Activated CD4-positive, alpha-beta T cell treated with anti-CD3 and anti-CD28 coated beads for 36 hours (primary cell): ENCODE measurements around the gene TBX10. TPM values are rescaled to one million over a fixed set of nuclear protein-coding genes. Genes with fewer than 3 reads are reported as not detected.
"Not testable (repeated sequence)": the region's sequence is repeated elsewhere in the genome, so short reads cannot be mapped to it uniquely, and the experiment has no call there.

ENCODE experiments used
- ATAC-seq: fragments of 200-7000 bp; cut with Tn5 transposase; one replicate; pipeline ENCODE4 v1.10.0; 2021; ENCODE audit warnings: mild to moderate bottlenecking, moderate library complexity
- CTCF ChIA-PET: fragments of 350-600 bp; sonication (Branson Sonifier 250); formaldehyde crosslinking; loops from one replicate; lab custom pipeline; 2021; ENCODE audit warnings: antibody characterized with exemption; lab: Charles Lee
- POLR2A ChIA-PET: fragments of 350-600 bp; sonication (Branson Sonifier 250); formaldehyde crosslinking; loops from one replicate; lab custom pipeline; 2021; ENCODE audit warnings: antibody characterized with exemption, inconsistent platforms; lab: Charles Lee
- DNase-seq: peaks from one replicate; pipeline ENCODE4 v3.0.0-alpha.2; 2020
- H3K27ac Mint-ChIP-seq: one replicate; pipeline ENCODE4 v1.8.0; 2021; ENCODE audit warnings: mixed read lengths
- H3K27me3 Mint-ChIP-seq: one replicate; pipeline ENCODE4 v1.8.0; 2021; ENCODE audit warnings: mixed read lengths
- H3K36me3 Mint-ChIP-seq: one replicate; pipeline ENCODE4 v1.8.0; 2021; ENCODE audit warnings: low read depth, mixed read lengths
- H3K4me1 Mint-ChIP-seq: one replicate; pipeline ENCODE4 v1.8.0; 2021; ENCODE audit warnings: mixed read lengths
- H3K4me3 Mint-ChIP-seq: one replicate; pipeline ENCODE4 v1.8.0; 2021; ENCODE audit warnings: mild to moderate bottlenecking, moderate library complexity, mixed read lengths
- H3K9me3 Mint-ChIP-seq: one replicate; pipeline ENCODE4 v1.8.0; 2021; ENCODE audit warnings: low read depth, mixed read lengths
- intact Hi-C, 2 experiments: fragments of 100-400 bp; cut with DNase I in 1 of 2; cut with micrococcal nuclease in 1 of 2; formaldehyde crosslinking; loops; one replicate each; pipeline versions ENCODE4 v1.14.2 to v1.15.1; 2022 to 2024; cut with DNase I, micrococcal nuclease
- total RNA-seq, 2 experiments: library from RNA; stranded (reverse); gene quantifications; one replicate each; pipeline ENCODE4 v1.2.3, GENCODE V29; 2021

The TBX10 gene
- total RNA-seq, 2 experiments from 2014 or later, result not detected

GRCh38 chr11:67628710-67629385 is 10.7 kb downstream of the TBX10 start:
- H3K27ac Mint-ChIP-seq, result no peak overlapping the region
- H3K4me3 Mint-ChIP-seq, result peak overlapping the region; percentile 76

DNA sequence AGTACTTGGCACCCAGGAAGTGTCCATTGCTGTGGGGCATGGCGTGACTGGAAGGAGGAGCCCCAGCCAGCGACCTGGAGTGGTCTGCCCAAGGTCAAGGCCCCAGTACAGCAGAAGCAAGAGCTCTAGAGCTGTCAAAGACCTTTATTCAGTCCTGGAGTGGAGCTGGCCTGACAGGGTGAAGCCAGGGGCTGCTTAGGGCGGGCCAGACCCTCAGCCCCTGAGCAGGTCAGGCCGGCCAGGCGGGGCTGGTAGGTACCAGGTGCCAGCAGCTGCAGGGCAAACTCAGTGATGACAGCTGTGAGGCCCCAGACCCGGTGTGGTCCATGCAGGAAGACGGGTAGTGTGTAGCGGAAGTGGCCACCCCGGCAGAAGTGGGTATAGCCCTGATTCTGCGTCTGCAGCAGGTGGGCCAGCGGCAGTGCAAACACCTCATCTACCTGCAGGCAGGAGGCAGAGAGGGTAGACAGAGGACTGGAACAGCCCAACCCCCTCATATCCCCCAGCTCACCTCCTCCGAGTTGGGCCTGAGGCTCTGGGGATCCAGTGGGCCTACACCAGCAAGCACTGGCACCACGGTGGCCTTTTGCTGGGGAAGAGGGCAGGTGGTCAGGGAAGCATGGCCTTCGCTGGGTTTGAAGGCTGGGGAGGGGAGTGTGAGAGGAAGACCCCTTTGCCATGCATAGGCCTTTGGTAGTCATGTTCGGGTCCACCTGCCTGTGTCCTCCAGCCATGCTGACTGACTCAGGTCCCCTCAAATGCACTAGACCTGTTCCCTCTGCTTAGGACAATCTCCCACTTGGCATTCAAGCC is 11.5 kb downstream of the TBX10 start:
- no peak overlapping the region for H3K4me3 Mint-ChIP-seq
- intact Hi-C loops, result loop anchor here in 1 of 2 experiments (2.0 kb wide), 1 partner anchor 13 kb away; no protein-coding TSS in a partner anchor
- DNase-seq, result no peak
- CTCF ChIA-PET, result interaction anchor here (0.7 to 6.1 kb wide), 6 partner anchors 8 to 41 kb away, joined by 4 to 67 read pairs (median 9); no protein-coding TSS in a partner anchor
- H3K27me3 Mint-ChIP-seq, result no peaks in the 10 kb centered on the region
- peaks cover 7% of the 10 kb centered on the region for H3K4me1 Mint-ChIP-seq
- POLR2A ChIA-PET, result interaction anchor here (1.1 kb wide), 1 partner anchor 14 kb away, joined by 3 read pairs; no protein-coding TSS in a partner anchor
- no peak for ATAC-seq
- H3K36me3 Mint-ChIP-seq, result no peaks in the 10 kb centered on the region
- H3K9me3 Mint-ChIP-seq, result no peaks in the 10 kb centered on the region
- H3K27ac Mint-ChIP-seq, result peak overlapping the region; percentile 47

More at GRCh38 chr11:67628710-67629385, 10.7 kb downstream of the TBX10 start:
- POLR2A ChIA-PET, result interaction anchor here (0.6 to 1.1 kb wide), 3 partner anchors 15 to 1338 kb away, joined by 3 to 7 read pairs (median 3); no protein-coding TSS in a partner anchor
- Mint-ChIP-seq H3K36me3 (no peaks in the 10 kb centered on the region), H3K9me3 (no peaks in the 10 kb centered on the region), H3K4me1 (peaks cover 7% of the 10 kb centered on the region), H3K27me3 (no peaks in the 10 kb centered on the region)
- ATAC-seq, result no peak
- no peak for DNase-seq
- intact Hi-C loops, result loop anchor here (1.0 to 2.0 kb wide), 7 partner anchors 14 to 276 kb away; partner anchors contain the start of genes POLD4 (in 2 of the 2), GSTP1 (in 1 of the 2) and PPP1CA (in 1 of the 2)
- CTCF ChIA-PET, result interaction anchor here (0.6 to 6.1 kb wide), 21 partner anchors 9 to 1254 kb away, joined by 3 to 67 read pairs (median 4); partner anchors contain the start of genes ACY3, PPP1CA and TBX10

DNA sequence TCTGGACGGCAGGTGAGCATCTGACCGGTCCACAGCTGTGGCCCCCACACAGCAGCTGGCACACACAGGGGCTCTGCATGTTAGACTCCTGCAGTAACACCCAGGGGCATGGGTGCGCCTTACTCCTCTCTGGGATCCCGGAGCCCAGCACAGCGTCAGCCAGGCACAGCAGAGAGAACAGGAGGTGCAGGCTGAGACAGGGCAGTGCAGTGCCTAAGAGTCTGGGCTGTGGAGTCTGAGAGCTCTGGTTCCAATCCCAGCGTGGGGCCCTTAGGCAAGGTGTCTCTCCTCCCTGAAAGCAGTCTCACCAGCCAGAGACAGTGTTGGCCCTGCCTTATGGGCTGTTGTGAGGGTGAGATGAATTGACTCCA is 12.1 kb downstream of the TBX10 start:
- CTCF ChIA-PET, result interaction anchor here (1.0 to 6.1 kb wide), 3 partner anchors 11 to 30 kb away, joined by 3 to 67 read pairs (median 5); no protein-coding TSS in a partner anchor
- POLR2A ChIA-PET, result no interaction called here
- no peak overlapping the region for H3K4me3 Mint-ChIP-seq
- H3K27ac Mint-ChIP-seq, result no peak overlapping the region
- ATAC-seq (no peak), DNase-seq (no peak)
- H3K9me3 Mint-ChIP-seq, result no peaks in the 10 kb centered on the region
- H3K27me3 Mint-ChIP-seq, result no peaks in the 10 kb centered on the region
- no peaks in the 10 kb centered on the region for H3K36me3 Mint-ChIP-seq
- intact Hi-C loops, result no loop called here
- peaks cover 7% of the 10 kb centered on the region for H3K4me1 Mint-ChIP-seq

- ChIA-PET CTCF (interaction anchor here (1.0 to 6.1 kb wide), 3 partner anchors 11 to 30 kb away, joined by 3 to 67 read pairs (median 5); no protein-coding TSS in a partner anchor), POLR2A (no interaction called here)
- H3K4me1 Mint-ChIP-seq, result peaks cover 7% of the 10 kb centered on the region
- no peak overlapping the region for H3K4me3 Mint-ChIP-seq
- intact Hi-C loops, result no loop called here
- DNase-seq, result no peak
- no peaks in the 10 kb centered on the region for H3K36me3 Mint-ChIP-seq
- H3K9me3 Mint-ChIP-seq, result no peaks in the 10 kb centered on the region
- no peak for ATAC-seq
- no peaks in the 10 kb centered on the region for H3K27me3 Mint-ChIP-seq
- no peak overlapping the region for H3K27ac Mint-ChIP-seq
These were observed 12.6 kb downstream of the TBX10 start for GRCh38 chr11:67626970-67627369.

DNA sequence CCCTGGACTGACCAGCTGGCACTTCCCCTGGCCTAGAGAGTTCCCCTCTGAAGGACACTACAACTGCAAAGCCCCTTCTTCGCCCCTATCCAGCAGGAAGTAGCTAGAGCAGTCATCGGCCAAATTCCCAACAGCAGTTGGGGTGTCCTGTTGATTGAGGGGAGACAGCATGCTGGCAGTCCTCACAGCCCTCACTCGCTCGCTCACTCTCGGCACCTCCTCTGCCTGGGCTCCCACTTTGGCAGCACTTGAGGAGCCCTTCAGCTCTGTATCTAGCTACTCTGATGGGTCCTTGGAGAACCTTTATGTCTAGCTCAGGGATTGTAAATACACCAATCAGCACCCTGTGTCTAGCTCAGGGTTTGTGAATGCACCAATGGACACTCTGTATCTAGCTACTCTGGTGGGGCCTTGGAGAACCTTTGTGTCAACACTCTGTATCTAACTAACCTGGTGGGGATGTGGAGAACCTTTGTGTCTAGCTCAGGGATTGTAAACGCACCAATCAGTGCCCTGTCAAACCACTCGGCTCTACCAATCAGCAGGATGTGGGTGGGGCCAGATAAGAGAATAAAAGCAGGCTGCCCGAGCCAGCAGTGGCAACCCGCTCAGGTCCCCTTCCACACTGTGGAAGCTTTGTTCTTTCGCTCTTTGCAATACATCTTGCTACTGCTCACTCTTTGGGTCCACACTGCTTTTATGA is 13.3 kb downstream of the TBX10 start:
- H3K27ac Mint-ChIP-seq, intact Hi-C loops, H3K4me3 Mint-ChIP-seq, DNase-seq, ATAC-seq, H3K4me1 Mint-ChIP-seq, H3K27me3 Mint-ChIP-seq, POLR2A ChIA-PET, H3K9me3 Mint-ChIP-seq, H3K36me3 Mint-ChIP-seq: not testable (repeated sequence)
- CTCF ChIA-PET, result interaction anchor here (1.4 to 6.1 kb wide), 2 partner anchors 10 to 31 kb away, joined by 3 to 67 read pairs; no protein-coding TSS in a partner anchor

DNA sequence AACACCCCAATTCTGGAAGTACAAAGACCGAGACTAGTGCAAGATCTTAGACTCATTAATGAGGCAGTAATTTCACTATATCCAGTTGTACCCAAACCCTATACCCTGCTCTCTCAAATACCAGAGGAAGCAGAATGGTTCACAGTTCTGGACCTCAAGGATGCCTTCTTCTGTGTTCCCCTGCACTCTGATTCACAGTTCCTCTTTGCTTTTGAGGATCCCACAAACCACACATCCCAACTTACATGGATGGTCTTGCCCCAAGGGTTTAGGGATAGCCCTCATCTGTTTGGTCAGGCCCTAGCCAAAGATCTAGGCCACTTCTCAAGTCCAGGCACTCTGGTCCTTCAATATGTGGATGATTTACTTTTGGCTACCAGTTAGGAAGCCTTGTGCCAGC is 15.8 kb downstream of the TBX10 start:
- intact Hi-C loops, H3K27ac Mint-ChIP-seq, ATAC-seq, DNase-seq, H3K36me3 Mint-ChIP-seq, H3K4me3 Mint-ChIP-seq, H3K9me3 Mint-ChIP-seq, POLR2A ChIA-PET, H3K4me1 Mint-ChIP-seq, H3K27me3 Mint-ChIP-seq, CTCF ChIA-PET: not testable (repeated sequence)

DNA sequence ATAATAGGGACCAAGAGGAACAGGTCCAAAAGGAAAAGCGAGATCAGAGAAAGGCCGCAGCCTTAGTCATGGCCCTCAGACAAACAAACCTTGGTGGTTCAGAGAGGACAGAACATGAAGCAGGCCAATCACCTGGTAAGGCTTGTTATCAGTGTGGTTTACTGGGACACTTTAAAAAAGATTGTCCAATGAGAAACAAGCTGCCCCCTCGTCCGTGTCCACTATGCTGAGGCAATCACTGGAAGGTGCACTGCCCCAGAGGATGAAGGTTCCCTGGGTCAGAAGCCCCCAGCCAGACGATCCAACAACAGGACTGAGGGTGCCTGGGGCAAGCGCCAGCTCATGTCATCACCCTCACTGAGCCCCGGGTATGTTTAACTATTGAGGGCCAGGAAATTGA is 16.7 kb downstream of the TBX10 start:
- H3K27ac Mint-ChIP-seq, H3K4me1 Mint-ChIP-seq, CTCF ChIA-PET, DNase-seq, POLR2A ChIA-PET, ATAC-seq, intact Hi-C loops, H3K27me3 Mint-ChIP-seq, H3K36me3 Mint-ChIP-seq, H3K4me3 Mint-ChIP-seq, H3K9me3 Mint-ChIP-seq: not testable (repeated sequence)

GRCh38 chr11:67621928-67622327 is 17.6 kb downstream of the TBX10 start:
- ATAC-seq, CTCF ChIA-PET, H3K27me3 Mint-ChIP-seq: not testable (repeated sequence)

GRCh38 chr11:67620621-67621020 is 18.9 kb downstream of the TBX10 start:
- intact Hi-C loops, POLR2A ChIA-PET, ATAC-seq, H3K4me3 Mint-ChIP-seq, H3K4me1 Mint-ChIP-seq, H3K27ac Mint-ChIP-seq, H3K36me3 Mint-ChIP-seq, H3K27me3 Mint-ChIP-seq, H3K9me3 Mint-ChIP-seq: not testable (repeated sequence)
- CTCF ChIA-PET, result interaction anchor here (2.1 kb wide), 1 partner anchor 8 kb away, joined by 13 read pairs; the partner anchor contains the start of gene NUDT8
- DNase-seq, result peak; percentile 7

More at GRCh38 chr11:67621928-67622327, 17.6 kb downstream of the TBX10 start:
- H3K36me3 Mint-ChIP-seq, H3K27ac Mint-ChIP-seq, H3K4me1 Mint-ChIP-seq, POLR2A ChIA-PET, DNase-seq, H3K4me3 Mint-ChIP-seq, H3K9me3 Mint-ChIP-seq, intact Hi-C loops: not testable (repeated sequence)

- POLR2A ChIA-PET, H3K4me3 Mint-ChIP-seq, H3K27me3 Mint-ChIP-seq, H3K27ac Mint-ChIP-seq, ATAC-seq, H3K4me1 Mint-ChIP-seq, DNase-seq, intact Hi-C loops, H3K9me3 Mint-ChIP-seq, H3K36me3 Mint-ChIP-seq: not testable (repeated sequence)
- CTCF ChIA-PET, result interaction anchor here (2.1 kb wide), 1 partner anchor 9 kb away, joined by 13 read pairs; the partner anchor contains the start of gene NUDT8
These were observed 19.6 kb downstream of the TBX10 start for GRCh38 chr11:67619683-67620618.
